Type B pancreatic cell (in vitro differentiated cells): ENCODE results near the gene CKB. TPM values are rescaled to one million over a fixed set of nuclear protein-coding genes. Genes with fewer than 3 reads are reported as not detected.

Source experiments
- DNase-seq: peaks from one replicate; pipeline ENCODE4 v3.0.0; 2021; ENCODE audit warnings: mixed read lengths; ENCODE audit not compliant: unreplicated experiment; ENCODE audit errors: extremely low spot score
- H3K27ac Mint-ChIP-seq: 2 replicates; pipeline ENCODE4 v1.8.0; 2021; ENCODE audit warnings: mild to moderate bottlenecking, mixed read lengths
- H3K27me3 Mint-ChIP-seq: 2 replicates; pipeline ENCODE4 v1.8.0; 2021; ENCODE audit warnings: mixed read lengths
- H3K36me3 Mint-ChIP-seq: 2 replicates; pipeline ENCODE4 v1.8.0; 2021; ENCODE audit warnings: mixed read lengths
- H3K4me1 Mint-ChIP-seq: one replicate; pipeline ENCODE4 v1.8.0; 2021; ENCODE audit warnings: mixed read lengths; ENCODE audit not compliant: unreplicated experiment
- H3K4me3 Mint-ChIP-seq: 2 replicates; pipeline ENCODE4 v1.8.0; 2021; ENCODE audit warnings: mild to moderate bottlenecking, mixed read lengths
- H3K9me3 Mint-ChIP-seq: 2 replicates; pipeline ENCODE4 v1.8.0; 2021; ENCODE audit warnings: mixed read lengths
- CTCF ChIP-seq: fragments of 200-600 bp; sonication (generic); conservative IDR thresholded peaks from 2 replicates; pipeline ENCODE4 v1.5.0; 2021; ENCODE audit warnings: antibody characterized with exemption, mild to moderate bottlenecking
- total RNA-seq: library from RNA; stranded (reverse); gene quantifications from 2 replicates; pipeline ENCODE4 v1.2.1, GENCODE V29; 2021; ENCODE audit warnings: low replicate concordance

Gene CKB
- total RNA-seq, 1 donor from 2014 or later = 323 TPM

GRCh38 chr14:103535891-103536565 is 13.4 kb upstream of the CKB start:
- Mint-ChIP-seq H3K4me1 (peaks cover 6% of the 10 kb centered on the region), H3K27me3 (no peaks in the 10 kb centered on the region), H3K4me3 (no peak overlapping the region), H3K9me3 (no peaks in the 10 kb centered on the region), H3K36me3 (no peaks in the 10 kb centered on the region), H3K27ac (no peak overlapping the region)
- no peak for DNase-seq
- no peak for TF ChIP-seq CTCF

- no peaks in the 10 kb centered on the region for H3K36me3 Mint-ChIP-seq
- no peaks in the 10 kb centered on the region for H3K9me3 Mint-ChIP-seq
- no peak overlapping the region for H3K27ac Mint-ChIP-seq
- peaks cover 4% of the 10 kb centered on the region for H3K4me1 Mint-ChIP-seq
- H3K27me3 Mint-ChIP-seq = no peaks in the 10 kb centered on the region
- DNase-seq = no peak
- no peak for TF ChIP-seq CTCF
- no peak overlapping the region for H3K4me3 Mint-ChIP-seq
These were observed 12.7 kb upstream of the CKB start for GRCh38 chr14:103535081-103535890.

GRCh38 chr14:103534576-103535061 is 12.0 kb upstream of the CKB start:
- H3K36me3 Mint-ChIP-seq = no peaks in the 10 kb centered on the region
- peaks cover 4% of the 10 kb centered on the region for H3K4me1 Mint-ChIP-seq
- no peak overlapping the region for H3K4me3 Mint-ChIP-seq
- no peaks in the 10 kb centered on the region for H3K27me3 Mint-ChIP-seq
- TF ChIP-seq CTCF = no peak
- H3K27ac Mint-ChIP-seq = no peak overlapping the region
- H3K9me3 Mint-ChIP-seq = no peaks in the 10 kb centered on the region
- DNase-seq = no peak

GRCh38 chr14:103533999-103534575 is 11.5 kb upstream of the CKB start:
- Mint-ChIP-seq H3K36me3 (no peaks in the 10 kb centered on the region), H3K4me3 (no peak overlapping the region), H3K4me1 (peaks cover 4% of the 10 kb centered on the region), H3K27ac (no peak overlapping the region), H3K9me3 (no peaks in the 10 kb centered on the region), H3K27me3 (no peaks in the 10 kb centered on the region)
- DNase-seq = no peak
- no peak for TF ChIP-seq CTCF

GRCh38 chr14:103533137-103533998 is 10.7 kb upstream of the CKB start:
- Mint-ChIP-seq H3K36me3 (no peaks in the 10 kb centered on the region), H3K27ac (no peak overlapping the region), H3K4me1 (peaks cover 8% of the 10 kb centered on the region), H3K27me3 (no peaks in the 10 kb centered on the region), H3K9me3 (no peaks in the 10 kb centered on the region), H3K4me3 (no peak overlapping the region)
- no peak for DNase-seq
- TF ChIP-seq CTCF = no peak
